SW 1271 (cell line): ENCODE measurements around the gene P3H2.
"Not testable (repeated sequence)": the region's sequence is repeated elsewhere in the genome, so short reads cannot be mapped to it uniquely, and the experiment has no call there.

Experiments
- DNase-seq, 2 experiments: peaks; one replicate each; lab custom pipeline; 2025; lab: John Stamatoyannopoulos, UW

P3H2 gene

GRCh38 chr3:190083635-190084034 is 37.1 kb downstream of the P3H2 start:
- DNase-seq = no peak

GRCh38 chr3:190081389-190081788 is 39.3 kb downstream of the P3H2 start:
- DNase-seq = no peak

GRCh38 chr3:190079173-190079572 is 41.5 kb downstream of the P3H2 start:
- DNase-seq = not testable (repeated sequence)

GRCh38 chr3:190077395-190078045 is 43.2 kb downstream of the P3H2 start:
- DNase-seq = no peak

- peak; percentile 54 to 96 for DNase-seq
Measured at GRCh38 chr3:190076601-190077394, 43.9 kb downstream of the P3H2 start.

- no peak for DNase-seq
Measured at GRCh38 chr3:190076136-190076535, 44.6 kb downstream of the P3H2 start.

- no peak for DNase-seq
Measured at GRCh38 chr3:190074817-190075216, 45.9 kb downstream of the P3H2 start.

- no peak for DNase-seq
Measured at GRCh38 chr3:190073264-190074008, 47.3 kb downstream of the P3H2 start.

GRCh38 chr3:190072856-190073255 is 47.8 kb downstream of the P3H2 start:
- no peak for DNase-seq

- DNase-seq = not testable (repeated sequence)
Measured at GRCh38 chr3:190071921-190072320, 48.8 kb downstream of the P3H2 start.

- no peak for DNase-seq
Measured at GRCh38 chr3:190070622-190071347, 49.9 kb downstream of the P3H2 start.

- DNase-seq = no peak
Measured at GRCh38 chr3:190065204-190065603, 55.5 kb downstream of the P3H2 start.

- no peak for DNase-seq
Measured at GRCh38 chr3:190064659-190065058, 56.0 kb downstream of the P3H2 start.

- DNase-seq = no peak
Measured at GRCh38 chr3:190064112-190064511, 56.6 kb downstream of the P3H2 start.

GRCh38 chr3:190063490-190063889 is 57.2 kb downstream of the P3H2 start:
- no peak for DNase-seq

- DNase-seq = no peak
Measured at GRCh38 chr3:190060192-190060775, 60.4 kb downstream of the P3H2 start.

GRCh38 chr3:190059242-190059590 is 61.5 kb downstream of the P3H2 start:
- DNase-seq = no peak

- DNase-seq = no peak
Measured at GRCh38 chr3:190058521-190059241, 62.0 kb downstream of the P3H2 start.

GRCh38 chr3:190056742-190057141 is 64.0 kb downstream of the P3H2 start:
- DNase-seq = no peak

- no peak for DNase-seq
Measured at GRCh38 chr3:190055773-190056172, 64.9 kb downstream of the P3H2 start.
